HG03135 (cell line): Measurements from ENCODE around the gene SEMA6B.
"Not testable (repeated sequence)": the region's sequence is repeated elsewhere in the genome, so short reads cannot be mapped to it uniquely, and the experiment has no call there.

Source experiments
- ATAC-seq: cut with Tn5 transposase; IDR thresholded peaks from one replicate; pipeline ENCODE4 v1.9.1; 2021; ENCODE audit warnings: mild to moderate bottlenecking, moderate library complexity; ENCODE audit not compliant: unreplicated experiment

The SEMA6B gene

DNA sequence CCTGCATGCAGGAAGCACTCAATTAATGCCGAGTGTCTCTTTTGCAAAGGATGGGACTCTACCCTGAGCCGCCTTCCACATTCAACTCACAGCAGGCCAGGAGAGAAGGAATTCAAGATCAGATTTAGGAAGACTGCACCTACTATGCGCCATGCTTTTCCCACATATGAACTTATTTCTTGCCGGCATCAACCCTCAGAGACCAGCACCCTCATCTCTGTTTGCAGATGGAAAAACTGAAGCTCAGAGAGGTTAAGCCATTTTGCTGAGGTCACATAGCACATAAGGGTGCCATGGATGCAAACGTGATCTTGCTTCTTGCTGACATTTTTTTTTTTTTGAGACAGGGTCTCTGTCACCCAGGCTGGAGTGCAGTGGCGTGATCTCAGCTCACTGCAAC lies 14.2 kb upstream of the SEMA6B start:
- ATAC-seq, result no peak

DNA sequence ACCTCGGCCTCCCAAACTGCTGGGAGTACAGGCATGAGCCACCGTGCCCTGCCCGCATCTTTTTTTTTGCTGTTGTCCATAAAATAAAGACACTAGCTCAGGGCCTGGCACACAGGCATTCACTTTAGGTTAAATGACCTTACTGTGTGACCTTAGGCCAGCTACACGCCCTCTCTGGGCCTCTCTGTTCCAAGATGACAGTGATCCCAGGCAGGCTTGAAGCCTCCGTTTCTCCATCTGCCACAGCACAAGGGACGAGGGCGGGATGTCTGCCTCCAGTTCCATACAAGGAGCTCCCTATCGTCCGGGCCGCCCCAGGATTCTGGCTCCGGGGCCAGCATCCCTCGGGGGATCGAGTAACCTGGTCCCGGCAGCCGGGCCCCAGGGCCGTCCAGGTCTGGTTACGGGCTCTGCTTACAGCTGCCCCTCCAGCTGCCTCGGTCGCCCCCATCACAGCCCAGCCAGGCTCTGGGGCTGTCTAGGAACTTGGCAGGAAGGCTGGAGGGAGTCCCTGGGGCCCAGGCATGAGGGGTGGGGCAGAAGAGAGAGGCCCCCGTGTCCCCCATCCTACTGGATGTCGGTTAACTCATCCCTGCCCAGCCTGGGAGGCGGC lies 11.9 kb upstream of the SEMA6B start:
- ATAC-seq, result no peak

DNA sequence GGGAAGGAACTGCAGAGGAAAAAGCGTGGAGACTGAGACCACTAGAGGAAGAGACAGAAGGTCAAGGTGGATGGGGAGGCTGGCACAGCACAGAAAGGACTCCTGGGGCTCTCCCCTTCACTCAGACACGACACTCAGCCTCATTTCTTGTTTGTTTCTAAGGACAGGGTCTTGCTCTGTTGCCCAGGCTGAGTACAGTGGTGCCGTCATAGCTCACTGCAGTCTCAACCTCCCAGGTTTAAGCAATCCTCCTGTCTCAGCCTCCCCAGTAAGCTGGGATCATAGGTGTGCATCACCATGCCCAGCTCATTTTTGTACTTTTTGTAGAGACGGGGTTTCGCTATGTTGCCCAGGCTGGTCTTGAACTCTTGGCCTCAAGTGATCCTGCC lies 11.4 kb upstream of the SEMA6B start:
- no peak for ATAC-seq

DNA sequence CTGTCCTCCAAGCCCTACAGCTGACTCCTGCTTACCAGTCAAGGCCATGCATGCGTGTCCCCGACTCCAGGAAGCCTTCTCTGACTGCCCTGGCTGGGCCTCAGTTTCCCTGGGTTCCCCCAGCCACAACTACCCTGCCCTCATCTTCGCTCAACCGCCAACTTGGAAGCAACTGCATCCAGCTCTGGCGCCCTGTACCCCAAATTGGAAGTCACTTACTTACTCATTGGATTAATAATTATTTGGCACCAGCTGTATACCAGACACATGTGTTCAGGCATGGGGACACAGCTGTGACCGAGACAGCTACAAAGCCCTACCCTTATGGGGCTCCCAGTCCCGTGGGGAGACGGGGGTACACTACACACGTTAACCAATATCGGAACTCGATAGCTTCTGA lies 10.9 kb upstream of the SEMA6B start:
- no peak for ATAC-seq

DNA sequence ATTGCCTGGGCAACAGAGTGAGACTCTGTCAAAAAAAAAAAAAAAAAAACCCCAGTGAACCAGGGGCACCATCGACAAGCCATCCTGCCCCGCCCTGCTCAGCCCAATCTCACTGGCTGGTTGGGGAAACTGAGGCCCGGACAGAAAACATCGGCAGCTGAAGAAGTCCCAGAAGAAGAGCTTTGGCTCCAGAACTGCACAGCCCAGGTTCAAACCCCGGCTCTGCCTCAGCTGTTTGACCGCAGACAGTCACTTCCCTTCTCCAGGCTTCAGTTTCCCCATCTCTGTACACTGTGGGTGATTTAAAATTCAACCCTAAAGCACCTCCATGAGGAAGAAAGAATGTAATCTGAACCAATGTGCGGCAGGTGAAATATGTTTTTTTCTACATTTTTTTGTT lies 9.4 kb upstream of the SEMA6B start:
- ATAC-seq, result no peak

DNA sequence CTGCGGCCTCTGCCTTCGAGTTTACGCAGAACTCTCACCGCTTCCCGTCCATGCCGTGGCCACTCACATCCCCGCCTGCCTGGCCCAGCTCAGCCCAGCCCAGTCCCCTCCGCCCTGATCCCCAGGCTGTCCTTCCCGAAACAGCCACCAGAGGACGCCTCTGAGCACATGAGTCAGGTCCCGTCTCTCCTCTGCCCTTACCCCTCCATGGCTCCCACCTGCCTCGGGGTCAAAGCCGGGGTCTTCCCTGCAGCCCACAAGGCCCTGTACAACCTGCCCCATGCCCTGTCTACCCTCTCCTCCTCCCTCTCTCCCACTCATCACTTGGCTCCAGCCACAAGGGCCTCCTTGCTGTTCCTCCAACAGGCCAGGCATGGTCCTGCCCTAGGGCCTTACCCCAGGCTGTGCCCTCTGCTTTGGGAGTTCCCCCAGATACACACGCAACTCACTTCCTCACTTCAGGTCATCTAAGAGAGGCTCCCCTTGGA lies 8.1 kb upstream of the SEMA6B start:
- ATAC-seq, result no peak

DNA sequence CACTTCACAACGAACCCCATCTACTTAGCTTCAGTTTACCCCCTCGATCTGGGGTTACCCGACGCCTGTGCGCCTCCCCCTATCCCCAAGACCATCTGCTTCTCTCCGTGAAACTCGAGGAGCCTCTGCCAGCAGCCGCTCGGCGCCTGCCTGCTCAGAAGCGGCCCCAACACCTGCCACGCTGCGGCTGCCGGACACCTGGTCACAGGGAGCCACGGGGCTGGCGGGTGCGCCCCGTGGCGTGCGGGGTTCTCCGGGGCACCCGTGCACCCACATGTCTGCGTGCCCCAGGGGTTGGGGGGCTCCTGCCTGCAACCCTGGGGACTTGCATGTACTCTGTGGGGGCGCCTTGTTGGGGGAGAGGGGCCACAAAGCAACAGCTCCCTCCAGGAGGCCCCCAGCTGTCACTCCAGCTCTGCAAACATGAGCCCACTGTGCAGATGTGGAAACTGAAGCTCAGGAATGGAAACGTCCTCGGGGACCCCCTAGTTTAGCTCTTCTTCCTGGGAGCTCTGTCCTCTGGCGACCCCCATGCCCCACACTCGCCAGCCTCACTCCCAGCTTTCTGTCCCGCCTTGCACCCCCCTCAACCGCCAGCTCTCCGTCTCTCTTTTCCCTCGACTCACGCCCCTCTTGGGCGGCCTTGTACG lies 7.0 kb upstream of the SEMA6B start:
- ATAC-seq, result no peak

DNA sequence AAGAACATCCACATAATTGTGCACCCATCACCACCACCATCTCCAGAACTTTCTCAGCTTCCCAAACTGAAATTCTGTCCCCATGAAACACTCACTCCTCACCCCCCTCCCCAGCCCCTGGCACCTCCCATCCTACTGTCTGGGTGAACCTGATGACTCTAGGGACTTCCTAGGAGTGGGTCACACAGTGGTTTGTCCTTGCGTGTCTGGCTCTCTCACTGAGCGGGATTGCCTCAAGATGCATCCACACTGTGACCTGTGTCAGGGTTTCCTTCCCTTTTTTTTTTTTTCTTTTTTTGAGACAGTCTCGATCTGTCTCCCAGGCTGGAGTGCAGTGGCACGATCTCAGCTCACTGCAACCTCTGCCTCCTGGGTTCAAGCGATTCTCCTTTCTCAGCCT lies 4.1 kb upstream of the SEMA6B start:
- ATAC-seq, result not testable (repeated sequence)

DNA sequence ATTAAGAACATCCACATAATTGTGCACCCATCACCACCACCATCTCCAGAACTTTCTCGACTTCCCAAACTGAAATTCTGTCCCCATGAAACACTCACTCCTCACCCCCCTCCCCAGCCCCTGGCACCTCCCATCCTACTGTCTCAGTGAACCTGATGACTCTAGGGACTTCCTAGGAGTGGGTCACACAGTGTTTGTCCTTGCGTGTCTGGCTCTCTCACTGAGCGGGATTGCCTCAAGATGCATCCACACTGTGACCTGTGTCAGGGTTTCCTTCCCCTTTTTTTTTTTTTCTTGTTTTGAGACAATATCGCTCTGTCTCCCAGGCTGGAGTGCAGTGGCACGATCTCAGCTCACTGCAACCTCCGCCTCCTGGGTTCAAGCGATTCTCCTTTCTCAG lies 2.6 kb upstream of the SEMA6B start:
- not testable (repeated sequence) for ATAC-seq

DNA sequence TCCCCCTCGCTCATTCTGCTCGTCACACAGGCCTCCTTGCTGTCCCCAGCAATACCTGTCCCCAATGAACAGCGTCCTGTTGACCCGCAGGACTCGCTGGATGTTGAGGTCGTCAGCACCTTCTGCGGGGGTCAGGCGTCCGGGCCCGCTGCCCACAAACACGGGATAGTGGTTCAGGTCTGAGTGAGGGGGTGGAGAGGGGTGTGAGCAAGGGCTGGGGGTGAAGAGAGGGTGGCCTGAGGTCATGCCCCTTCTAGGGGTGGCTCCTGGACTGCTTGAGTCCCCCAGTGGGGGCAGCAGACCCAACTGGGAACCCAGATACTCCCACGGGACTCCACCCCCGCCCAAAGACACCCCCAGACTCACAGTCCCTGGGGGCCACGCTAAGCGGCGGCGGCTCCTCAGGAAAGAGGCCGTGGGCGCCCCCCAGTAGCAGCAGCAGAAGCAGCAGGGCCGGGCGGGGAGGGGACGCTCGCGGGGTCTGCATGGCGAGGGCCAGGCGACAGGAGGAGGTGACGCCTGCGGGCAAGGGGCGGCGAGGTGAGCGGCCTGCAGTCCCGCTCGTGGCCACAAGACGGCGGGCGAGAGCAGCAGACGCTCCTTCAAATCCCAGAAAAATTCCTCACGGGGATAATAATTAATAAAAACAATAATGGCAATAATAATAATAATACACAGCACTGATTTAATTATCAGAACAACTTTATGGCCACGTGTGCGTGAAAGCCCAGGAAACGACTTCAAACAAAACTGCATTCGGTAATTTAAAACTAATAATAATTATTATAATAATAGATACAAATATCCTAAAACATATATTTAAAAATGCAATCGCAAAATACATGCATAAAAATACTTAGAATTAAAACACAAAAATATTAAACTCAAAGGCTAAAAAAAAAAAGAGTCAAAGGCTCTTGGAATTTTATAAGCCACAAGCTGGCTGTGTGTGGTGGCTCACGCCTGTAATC lies 1.2 kb downstream of the SEMA6B start:
- no peak for ATAC-seq

DNA sequence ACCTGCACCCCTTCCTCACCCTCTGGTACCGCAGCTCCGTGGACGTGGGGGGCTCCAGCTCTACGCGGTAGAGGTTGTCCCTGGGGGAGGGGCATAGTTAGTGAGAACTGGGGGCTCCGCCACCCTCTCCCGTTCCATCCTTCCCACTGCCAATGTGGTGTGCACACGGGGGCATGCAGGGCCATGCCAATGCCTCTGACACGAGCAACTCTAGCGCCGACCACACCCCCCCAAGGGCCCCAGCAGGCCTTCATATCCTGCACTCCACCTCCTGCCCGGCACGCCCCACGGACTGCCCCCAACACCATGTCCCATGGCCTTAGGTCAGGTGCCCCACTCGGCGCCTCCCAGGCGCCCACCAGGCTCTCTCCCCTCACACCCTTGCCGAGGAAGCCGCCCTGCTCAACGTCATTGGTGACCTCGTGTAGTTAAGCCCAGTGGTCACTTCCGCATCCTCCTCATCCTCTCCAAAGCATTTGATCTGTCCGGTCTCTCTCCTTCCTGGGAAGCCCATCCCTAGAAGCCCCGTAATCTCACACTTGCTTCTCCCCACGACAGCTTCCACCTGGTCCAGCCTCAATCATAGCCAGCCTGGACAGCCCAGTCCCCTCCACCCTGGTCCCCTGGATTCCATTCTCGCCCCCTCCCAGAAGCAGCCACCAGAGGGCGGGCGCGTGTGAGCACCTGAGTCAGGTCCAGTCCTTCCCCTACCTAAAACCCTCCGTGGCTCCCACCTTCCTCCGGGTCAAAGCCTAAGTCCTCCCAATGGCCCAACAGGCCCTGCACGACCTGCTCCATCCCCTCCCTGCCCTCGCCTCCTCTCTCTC lies 2.1 kb downstream of the SEMA6B start:
- ATAC-seq, result no peak

DNA sequence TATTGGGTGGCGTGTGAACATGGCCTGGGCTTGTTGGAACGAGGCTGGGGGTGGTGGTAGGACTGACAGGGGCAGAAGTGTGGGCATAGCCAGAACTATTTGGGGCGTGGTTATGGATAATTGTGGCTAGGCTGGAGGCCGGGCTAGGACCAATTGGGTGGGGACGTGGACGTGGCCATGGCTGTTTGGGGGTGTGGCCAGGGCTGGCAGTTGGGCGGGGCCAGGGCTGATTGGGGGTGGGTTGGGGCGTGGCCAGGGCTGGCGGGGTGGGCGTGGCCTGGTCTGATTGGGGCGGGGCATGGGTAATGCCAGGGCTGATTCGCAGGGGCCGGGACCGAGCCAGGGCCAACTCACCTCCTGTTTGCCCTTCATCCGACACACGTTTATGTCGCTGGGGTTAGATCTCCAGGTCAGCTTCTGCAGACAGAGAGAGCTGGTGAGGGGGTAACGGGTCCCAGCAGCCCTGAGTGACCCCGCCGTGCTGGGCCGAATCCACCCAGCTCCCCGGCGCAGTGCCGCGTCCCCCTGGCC lies 2.8 kb downstream of the SEMA6B start:
- no peak for ATAC-seq

DNA sequence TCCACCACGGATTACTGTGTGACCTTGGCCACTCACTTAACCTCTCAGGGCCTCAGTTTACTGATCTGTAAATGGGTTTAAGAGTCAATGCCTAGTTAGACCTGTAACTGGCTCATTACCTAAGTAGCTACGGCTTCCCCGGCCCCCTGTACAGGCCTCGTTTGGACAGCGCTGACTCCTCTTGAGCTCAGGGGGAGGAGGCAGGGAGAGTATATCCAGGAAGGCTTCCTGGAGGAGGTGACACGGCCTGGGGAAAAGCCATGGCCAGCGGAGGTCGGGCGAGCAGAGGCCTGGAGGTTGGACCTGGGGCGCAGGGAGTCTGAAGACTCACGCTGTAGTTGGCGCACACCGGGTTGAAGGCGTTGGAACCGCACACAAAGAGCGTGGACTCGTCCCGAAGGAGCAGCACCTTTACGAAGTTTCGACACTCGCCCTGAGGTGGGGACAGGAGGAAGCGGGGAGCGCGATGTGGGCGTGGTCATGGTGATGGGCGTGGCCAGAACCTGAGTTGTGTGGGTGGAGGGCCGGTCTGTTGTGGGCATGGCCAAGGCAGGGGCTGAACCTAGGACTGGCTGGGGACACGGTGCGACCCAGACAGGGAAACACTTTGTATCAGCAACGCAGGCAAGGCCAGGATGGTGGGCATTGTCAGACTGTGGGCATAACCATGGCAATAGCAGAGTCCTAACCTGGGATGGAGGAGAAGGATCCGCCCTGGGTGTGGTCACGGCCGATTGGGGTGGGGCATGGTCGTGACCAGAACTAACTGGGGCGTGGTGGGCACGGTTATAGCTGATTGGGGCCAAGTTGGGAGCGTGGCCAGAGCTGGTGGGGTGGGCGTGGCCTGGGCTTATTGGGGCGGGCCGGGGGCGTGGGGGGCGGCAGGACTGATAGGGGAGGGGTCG lies 3.6 kb downstream of the SEMA6B start:
- ATAC-seq, result no peak

DNA sequence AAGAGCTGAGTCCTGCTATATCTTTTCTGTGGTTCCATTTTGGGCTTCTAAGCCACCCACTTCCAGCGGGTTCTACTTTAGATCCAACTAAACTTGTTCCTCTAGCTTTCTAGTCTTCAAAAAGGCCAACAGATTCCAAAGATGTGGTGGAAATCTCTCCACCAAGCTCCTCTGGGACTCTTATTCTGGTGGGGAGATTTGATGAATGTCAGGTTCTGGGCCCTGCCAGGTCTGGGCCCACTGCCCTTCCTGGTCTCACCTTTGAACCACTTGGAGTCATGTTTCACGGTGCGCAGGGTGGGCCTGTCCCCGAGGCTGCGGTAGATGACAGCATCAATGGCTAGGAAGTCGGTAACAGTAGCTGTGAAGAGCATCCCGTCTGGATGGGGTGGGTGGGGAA lies 4.8 kb downstream of the SEMA6B start:
- ATAC-seq, result no peak

DNA sequence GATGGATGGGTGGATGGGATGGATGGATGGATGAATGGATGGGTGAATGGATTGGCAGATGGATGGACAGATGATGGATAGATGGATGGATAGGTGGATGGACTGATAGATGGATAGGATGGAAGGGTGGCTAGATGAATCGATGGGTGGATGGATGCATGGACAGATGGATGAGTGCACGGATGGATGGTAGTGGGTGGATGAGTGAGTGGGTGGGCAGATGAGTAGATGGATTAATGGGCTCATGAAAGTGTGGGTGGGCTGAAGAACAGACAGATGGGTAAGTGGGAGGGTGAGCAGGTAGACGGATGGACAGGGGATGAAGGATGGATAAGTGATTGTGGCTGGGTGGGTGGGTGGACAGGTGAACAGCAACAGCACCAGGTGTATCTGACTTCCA lies 5.7 kb downstream of the SEMA6B start:
- ATAC-seq, result no peak

DNA sequence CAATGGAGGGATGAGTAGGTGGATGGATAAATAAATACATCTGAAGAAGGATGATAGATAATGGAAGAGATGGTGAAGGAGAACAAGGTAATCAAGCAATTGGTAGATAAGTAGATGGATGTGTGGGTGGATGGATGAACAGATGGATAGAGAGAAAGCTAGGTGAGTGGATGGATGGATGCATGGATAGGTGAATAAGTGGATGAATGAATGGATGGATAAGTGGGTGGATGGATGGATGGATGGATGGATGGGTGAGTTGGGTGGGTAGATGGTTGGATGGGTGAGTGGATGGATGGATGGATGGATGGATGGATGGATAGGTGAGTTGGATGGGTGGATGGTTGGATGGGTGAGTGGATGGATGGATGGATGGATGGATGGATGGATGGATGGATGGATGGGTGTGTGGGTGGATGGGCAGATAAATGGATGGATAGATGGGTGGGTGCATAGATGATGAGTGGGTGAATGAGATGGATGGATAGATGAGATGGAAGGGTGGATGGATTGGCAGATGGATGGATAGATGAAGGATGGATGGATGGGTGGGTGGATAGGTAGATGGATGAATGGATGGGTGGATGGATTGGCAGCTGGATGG lies 6.3 kb downstream of the SEMA6B start:
- no peak for ATAC-seq

DNA sequence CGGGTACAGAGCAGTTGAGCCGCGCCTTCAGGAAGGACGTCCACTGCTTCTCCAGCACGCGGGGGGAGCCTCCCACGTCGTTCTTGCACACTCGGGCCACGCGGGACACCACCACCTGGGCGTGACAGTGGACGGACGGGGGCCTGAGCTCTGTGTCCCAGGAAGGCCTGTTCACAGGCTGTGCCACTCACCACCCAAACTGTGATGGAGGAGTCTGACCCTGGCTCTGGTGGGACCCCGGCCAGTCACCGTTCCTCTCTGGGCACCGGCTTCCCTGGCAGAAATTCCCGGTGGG lies 7.0 kb downstream of the SEMA6B start:
- ATAC-seq, result no peak

DNA sequence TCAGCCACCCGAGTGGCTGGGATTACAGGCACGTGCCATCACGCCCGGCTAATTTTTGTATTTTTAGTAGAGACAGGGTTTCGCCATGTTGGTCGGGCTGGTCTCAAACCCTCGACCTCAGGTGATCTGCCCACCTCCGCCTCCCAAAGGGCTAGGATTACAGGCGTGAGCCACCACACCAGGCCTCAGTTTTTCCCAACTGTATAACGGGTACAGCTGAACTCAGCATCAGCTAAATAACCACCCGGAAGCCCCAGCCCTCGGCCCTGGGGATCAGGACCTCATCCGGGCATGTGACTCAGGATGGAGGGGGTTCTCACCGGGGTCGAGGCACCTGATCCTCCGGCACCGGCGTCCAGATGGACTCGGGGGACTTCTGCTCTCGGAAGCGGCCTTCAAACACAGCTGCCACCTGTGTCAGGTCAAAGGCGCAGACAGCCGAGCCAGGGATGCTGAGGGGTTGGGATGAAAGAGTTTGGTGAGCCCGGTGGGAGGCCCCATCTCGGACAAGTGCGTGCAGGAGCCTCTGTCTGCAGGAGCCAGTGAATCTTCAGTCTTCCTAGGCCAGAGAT lies 8.9 kb downstream of the SEMA6B start:
- ATAC-seq, result no peak

DNA sequence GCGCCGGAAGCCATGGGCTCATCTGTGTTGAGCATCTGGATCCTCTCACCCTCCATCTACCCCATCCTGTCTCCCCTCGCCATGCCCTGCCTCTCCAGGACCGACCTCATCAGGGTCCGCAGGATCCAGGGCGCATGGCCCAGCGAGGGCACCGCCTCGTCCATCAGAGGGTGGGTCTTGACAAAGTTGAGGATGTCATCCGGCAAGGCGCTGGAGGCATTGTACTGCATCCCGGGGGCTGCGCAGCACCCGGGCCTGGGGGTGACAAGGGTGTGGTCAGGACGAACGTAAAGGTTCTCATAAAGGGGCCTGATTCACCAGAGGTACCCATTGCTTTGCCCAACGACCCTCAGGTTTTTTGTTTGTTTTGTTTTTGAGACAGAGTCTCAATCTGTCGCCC lies 9.5 kb downstream of the SEMA6B start:
- no peak for ATAC-seq
